ENCODE data around the gene RPTOR.

Gene RPTOR

GRCh38 chr17:80601146-80601545 is 56.5 kb downstream of the RPTOR start:
- TF ChIP-seq CTCF (IDR thresholded peaks at IDR 0.05; ENCODE audit: low read depth, low read length): no peak
- H3K4me3 ChIP-seq (ENCODE audit: low read depth, low read length): no peak overlapping the region

- no peak for TF ChIP-seq CTCF (IDR thresholded peaks at IDR 0.05; ENCODE audit: low read depth, low read length)
Observed at GRCh38 chr17:80603396-80603795, 58.8 kb downstream of the RPTOR start.

GRCh38 chr17:80604009-80604669 is 59.5 kb downstream of the RPTOR start:
- TF ChIP-seq CTCF (IDR thresholded peaks at IDR 0.05; ENCODE audit: low read depth, low read length): no peak
- no peak overlapping the region for H3K4me3 ChIP-seq (ENCODE audit: low read depth, low read length)

More at GRCh38 chr17:80603396-80603795, 58.8 kb downstream of the RPTOR start:
- no peak overlapping the region for H3K4me3 ChIP-seq (ENCODE audit: low read depth, low read length)

- no peak for TF ChIP-seq CTCF (IDR thresholded peaks at IDR 0.05; ENCODE audit: low read depth, low read length)
- H3K4me3 ChIP-seq (ENCODE audit: low read depth, low read length): no peak overlapping the region
Observed at GRCh38 chr17:80604670-80605010, 60.0 kb downstream of the RPTOR start.

- no peak overlapping the region for H3K4me3 ChIP-seq (ENCODE audit: low read depth, low read length)
- no peak for TF ChIP-seq CTCF (IDR thresholded peaks at IDR 0.05; ENCODE audit: low read depth, low read length)
Observed at GRCh38 chr17:80605326-80606066, 60.9 kb downstream of the RPTOR start.

- H3K4me3 ChIP-seq (ENCODE audit: low read depth, low read length): no peak overlapping the region
- no peak for TF ChIP-seq CTCF (IDR thresholded peaks at IDR 0.05; ENCODE audit: low read depth, low read length)
Observed at GRCh38 chr17:80608326-80608725, 63.7 kb downstream of the RPTOR start.

- no peak for TF ChIP-seq CTCF (IDR thresholded peaks at IDR 0.05; ENCODE audit: low read depth, low read length)
Observed at GRCh38 chr17:80609757-80610156, 65.1 kb downstream of the RPTOR start.

More at GRCh38 chr17:80609757-80610156, 65.1 kb downstream of the RPTOR start:
- no peak overlapping the region for H3K4me3 ChIP-seq (ENCODE audit: low read depth, low read length)
